ENCODE results near the gene FXR1. TPM values are rescaled to one million over a fixed set of nuclear protein-coding genes. Genes with fewer than 3 reads are reported as not detected.
"Not testable (repeated sequence)": the region's sequence is repeated elsewhere in the genome, so short reads cannot be mapped to it uniquely, and the experiment has no call there.

The FXR1 gene
- total and polyA plus RNA-seq, 2 donors (not counting 1 experiment from before 2014, with no cell fraction given), result 148 to 252 TPM

- not testable (repeated sequence) for DNase-seq (ENCODE audit: low read depth in 2 of 2); H3K36me3 ChIP-seq (ENCODE audit: control insufficient read depth, insufficient read depth, low read length); H3K9me3 ChIP-seq (ENCODE audit: control insufficient read depth, insufficient read depth, low read depth, low read length); H3K27me3 ChIP-seq (ENCODE audit: control insufficient read depth, insufficient read depth, low read length); H3K4me3 ChIP-seq (replicated peaks in 1 of 4; ENCODE audit: control extremely low read depth in 1 of 4, insufficient read depth in 1 of 4, low read depth in 3 of 4, low read length in 4 of 4); H3K9ac ChIP-seq (ENCODE audit: insufficient read depth, low read length); H3K4me1 ChIP-seq (ENCODE audit: control insufficient read depth, extremely low read depth, insufficient read depth, low read length); H2AFZ ChIP-seq (ENCODE audit: low read length); H3K4me2 ChIP-seq (ENCODE audit: extremely low read depth, insufficient read depth, low read length); H3K27ac ChIP-seq (ENCODE audit: insufficient read depth, low read length); H4K20me1 ChIP-seq (ENCODE audit: control insufficient read depth, extremely low read depth, insufficient read depth, low read length); H3K79me2 ChIP-seq (ENCODE audit: control insufficient read depth, insufficient read depth, low read length)
These were observed 91.0 kb downstream of the FXR1 start for GRCh38 chr3:181003469-181003868.

- Histone ChIP-seq H3K4me2 (ENCODE audit: extremely low read depth, insufficient read depth, low read length) (no peak overlapping the region), H3K27ac (ENCODE audit: insufficient read depth, low read length) (no peak overlapping the region), H2AFZ (ENCODE audit: low read length) (no peak overlapping the region), H3K4me1 (ENCODE audit: control insufficient read depth, extremely low read depth, insufficient read depth, low read length) (no peaks in the 10 kb centered on the region), H3K36me3 (ENCODE audit: control insufficient read depth, insufficient read depth, low read length) (no peaks in the 10 kb centered on the region), H3K9ac (ENCODE audit: insufficient read depth, low read length) (no peak overlapping the region), H3K27me3 (ENCODE audit: control insufficient read depth, insufficient read depth, low read length) (no peaks in the 10 kb centered on the region), H4K20me1 (ENCODE audit: control insufficient read depth, extremely low read depth, insufficient read depth, low read length) (no peaks in the 10 kb centered on the region), H3K79me2 (ENCODE audit: control insufficient read depth, insufficient read depth, low read length) (no peaks in the 10 kb centered on the region), H3K9me3 (ENCODE audit: control insufficient read depth, insufficient read depth, low read depth, low read length) (no peaks in the 10 kb centered on the region), H3K4me3 (replicated peaks in 1 of 4; ENCODE audit: control extremely low read depth in 1 of 4, insufficient read depth in 1 of 4, low read depth in 3 of 4, low read length in 4 of 4) (no peak overlapping the region)
- TF ChIP-seq CTCF (conservative IDR thresholded peaks at IDR 0.05 in 1 of 2, IDR thresholded peaks at IDR 0.05 in 1 of 2; ENCODE audit: low read depth in 1 of 2, low read length in 2 of 2) (no peak), EZH2 (IDR thresholded peaks at IDR 0.05; ENCODE audit: low read length, missing control alignments) (no peak)
- DNase-seq (ENCODE audit: low read depth in 2 of 2), result no peak
These were observed 94.1 kb downstream of the FXR1 start for GRCh38 chr3:181006541-181006940.

GRCh38 chr3:181007262-181007661, 94.8 kb downstream of the FXR1 start:
- H3K9ac ChIP-seq (ENCODE audit: insufficient read depth, low read length), result no peak overlapping the region
- no peaks in the 10 kb centered on the region for H3K36me3 ChIP-seq (ENCODE audit: control insufficient read depth, insufficient read depth, low read length)
- H3K27ac ChIP-seq (ENCODE audit: insufficient read depth, low read length), result no peak overlapping the region
- H3K9me3 ChIP-seq (ENCODE audit: control insufficient read depth, insufficient read depth, low read depth, low read length), result no peaks in the 10 kb centered on the region
- no peak overlapping the region for H2AFZ ChIP-seq (ENCODE audit: low read length)
- no peak for TF ChIP-seq EZH2 (IDR thresholded peaks at IDR 0.05; ENCODE audit: low read length, missing control alignments)
- no peak for TF ChIP-seq CTCF (conservative IDR thresholded peaks at IDR 0.05 in 1 of 2, IDR thresholded peaks at IDR 0.05 in 1 of 2; ENCODE audit: low read depth in 1 of 2, low read length in 2 of 2)
- DNase-seq (ENCODE audit: low read depth in 2 of 2), result no peak
- no peaks in the 10 kb centered on the region for H4K20me1 ChIP-seq (ENCODE audit: control insufficient read depth, extremely low read depth, insufficient read depth, low read length)
- H3K27me3 ChIP-seq (ENCODE audit: control insufficient read depth, insufficient read depth, low read length), result no peaks in the 10 kb centered on the region
- H3K4me2 ChIP-seq (ENCODE audit: extremely low read depth, insufficient read depth, low read length), result no peak overlapping the region
- H3K4me1 ChIP-seq (ENCODE audit: control insufficient read depth, extremely low read depth, insufficient read depth, low read length), result no peaks in the 10 kb centered on the region
- H3K4me3 ChIP-seq (replicated peaks in 1 of 4; ENCODE audit: control extremely low read depth in 1 of 4, insufficient read depth in 1 of 4, low read depth in 3 of 4, low read length in 4 of 4), result no peak overlapping the region
- no peaks in the 10 kb centered on the region for H3K79me2 ChIP-seq (ENCODE audit: control insufficient read depth, insufficient read depth, low read length)

Measured in fibroblast of lung (primary cell).